ENCODE data around the gene STK35. TPM values are rescaled to one million over a fixed set of nuclear protein-coding genes. Genes with fewer than 3 reads are reported as not detected.

The STK35 gene
- total RNA-seq, 2 experiments from 2014 or later: 15.8 to 16.1 TPM

DNA sequence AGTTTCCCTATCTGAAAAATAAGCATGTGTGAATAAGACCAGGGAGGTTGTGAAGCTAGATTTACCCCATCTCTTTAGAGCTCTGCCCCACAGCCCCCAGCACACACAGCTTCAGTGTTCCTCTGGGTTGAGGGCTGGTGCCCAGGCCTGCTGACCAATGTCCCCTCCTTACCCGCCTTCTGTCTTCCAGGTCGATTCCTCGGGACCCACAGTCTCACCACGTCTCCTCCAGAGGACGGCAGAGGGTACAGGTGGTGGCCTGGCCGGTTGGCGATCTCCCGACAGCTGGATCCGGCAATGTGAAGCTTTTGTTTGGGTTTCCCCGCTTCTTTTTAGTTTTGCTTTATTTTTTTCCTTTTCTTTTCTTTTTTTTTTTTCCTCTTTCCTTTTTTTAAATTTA, 42.0 kb downstream of the STK35 start:
- Mint-ChIP-seq H3K27me3 (no peaks in the 10 kb centered on the region), H3K4me3 (no peak overlapping the region), H3K36me3 (ENCODE audit: low read depth) (peaks cover 3% of the 10 kb centered on the region), H3K4me1 (peaks cover 3% of the 10 kb centered on the region), H3K9me3 (no peaks in the 10 kb centered on the region), H3K27ac (peak overlapping the region; percentile 42)
- POLR2A ChIA-PET: no interaction called here
- CTCF ChIA-PET: interaction anchor here (1.5 kb wide), 1 partner anchor 50 kb away, joined by 4 read pairs; no protein-coding TSS in a partner anchor
- no peak for DNase-seq

DNA sequence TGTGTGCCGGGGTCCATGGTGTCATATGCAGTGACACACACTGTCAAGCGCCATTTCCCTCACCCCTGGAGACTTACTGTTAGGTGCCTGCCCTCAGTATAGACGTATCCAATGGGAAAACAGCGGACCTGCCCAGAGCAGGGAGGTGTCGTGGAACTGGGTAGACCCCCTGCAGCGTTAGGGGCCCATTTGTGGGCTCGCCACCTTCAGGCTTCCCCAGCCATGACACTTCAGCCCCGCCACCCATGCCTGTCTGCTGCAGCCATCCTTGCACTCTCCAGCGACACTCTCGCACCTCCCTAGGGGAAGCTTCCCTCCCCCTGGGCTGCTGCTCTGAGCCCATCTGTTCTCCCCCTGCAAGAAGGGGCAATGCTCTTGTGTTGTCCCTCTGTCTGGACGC, 43.2 kb downstream of the STK35 start:
- Mint-ChIP-seq H3K36me3 (ENCODE audit: low read depth) (no peaks in the 10 kb centered on the region), H3K4me1 (peaks cover 3% of the 10 kb centered on the region), H3K27me3 (no peaks in the 10 kb centered on the region), H3K9me3 (no peaks in the 10 kb centered on the region), H3K4me3 (no peak overlapping the region), H3K27ac (no peak overlapping the region)
- CTCF ChIA-PET: interaction anchor here (0.6 kb wide), 1 partner anchor 16 kb away, joined by 3 read pairs; no protein-coding TSS in a partner anchor
- POLR2A ChIA-PET: no interaction called here
- DNase-seq: no peak

DNA sequence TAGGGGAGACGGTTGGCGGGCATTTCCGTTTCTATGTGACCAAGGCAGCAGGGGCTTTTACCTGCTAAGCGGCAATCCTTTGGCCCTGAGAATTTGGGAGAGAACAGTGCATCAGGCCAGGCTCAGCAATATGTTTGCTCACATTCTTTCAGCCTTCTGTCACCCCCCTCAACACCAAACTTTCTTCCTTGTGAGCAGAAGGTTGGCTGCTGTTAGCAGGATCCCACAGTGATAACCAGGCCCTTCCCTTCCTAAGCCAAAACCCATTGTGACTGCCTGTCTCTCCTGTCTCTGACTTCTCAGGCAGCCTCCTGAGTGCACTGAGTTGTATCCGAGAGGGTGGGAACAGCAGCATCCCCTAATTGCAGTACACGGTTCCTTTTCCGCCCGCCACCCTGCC, 43.7 kb downstream of the STK35 start:
- no peak overlapping the region for H3K4me3 Mint-ChIP-seq
- H3K9me3 Mint-ChIP-seq: no peaks in the 10 kb centered on the region
- peaks cover 3% of the 10 kb centered on the region for H3K4me1 Mint-ChIP-seq
- CTCF ChIA-PET: no interaction called here
- DNase-seq: no peak
- no peaks in the 10 kb centered on the region for H3K36me3 Mint-ChIP-seq (ENCODE audit: low read depth)
- POLR2A ChIA-PET: no interaction called here
- no peaks in the 10 kb centered on the region for H3K27me3 Mint-ChIP-seq
- H3K27ac Mint-ChIP-seq: no peak overlapping the region

DNA sequence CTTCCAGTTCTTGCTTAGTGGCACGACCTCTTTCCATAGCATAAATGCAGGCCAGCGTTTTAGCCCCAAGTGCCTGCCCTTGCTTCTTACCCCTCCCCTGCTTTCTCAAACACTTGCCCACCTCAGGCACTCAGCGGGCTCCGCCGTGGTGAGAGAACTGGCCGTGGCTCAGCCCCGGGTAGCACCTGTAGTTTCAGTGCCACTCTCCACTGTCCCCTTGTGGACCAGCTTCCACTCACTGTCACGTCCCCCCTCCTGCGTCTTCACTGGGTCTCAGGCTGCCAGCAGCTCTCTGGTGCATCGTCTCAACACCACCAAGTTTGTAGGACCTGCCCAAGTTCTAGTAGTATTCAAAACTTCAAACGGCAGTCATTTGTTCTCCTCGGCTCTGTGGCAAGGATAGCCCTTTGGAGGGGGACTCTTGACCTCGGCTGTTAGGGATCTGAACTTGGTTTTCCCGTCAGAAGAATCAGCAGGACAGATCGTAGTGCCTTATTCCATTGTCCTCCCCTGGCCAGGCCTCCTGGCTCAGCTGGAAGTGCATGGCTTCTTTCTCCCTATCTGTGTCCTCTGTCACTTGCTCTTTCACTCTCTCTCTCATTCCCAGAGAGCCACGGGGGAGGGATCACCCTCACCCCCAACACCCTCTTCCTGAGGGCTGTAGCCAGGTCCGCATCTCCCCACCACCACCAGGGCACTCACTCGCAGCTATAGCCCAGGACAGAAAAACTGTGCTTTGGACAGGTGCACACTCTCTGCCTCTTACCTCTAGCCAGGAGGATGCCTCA, 44.6 kb downstream of the STK35 start:
- POLR2A ChIA-PET: no interaction called here
- CTCF ChIA-PET: no interaction called here
- H3K27me3 Mint-ChIP-seq: no peaks in the 10 kb centered on the region
- H3K36me3 Mint-ChIP-seq (ENCODE audit: low read depth): no peaks in the 10 kb centered on the region
- no peak for DNase-seq
- H3K4me1 Mint-ChIP-seq: no peaks in the 10 kb centered on the region
- H3K4me3 Mint-ChIP-seq: no peak overlapping the region
- no peaks in the 10 kb centered on the region for H3K9me3 Mint-ChIP-seq
- no peak overlapping the region for H3K27ac Mint-ChIP-seq

DNA sequence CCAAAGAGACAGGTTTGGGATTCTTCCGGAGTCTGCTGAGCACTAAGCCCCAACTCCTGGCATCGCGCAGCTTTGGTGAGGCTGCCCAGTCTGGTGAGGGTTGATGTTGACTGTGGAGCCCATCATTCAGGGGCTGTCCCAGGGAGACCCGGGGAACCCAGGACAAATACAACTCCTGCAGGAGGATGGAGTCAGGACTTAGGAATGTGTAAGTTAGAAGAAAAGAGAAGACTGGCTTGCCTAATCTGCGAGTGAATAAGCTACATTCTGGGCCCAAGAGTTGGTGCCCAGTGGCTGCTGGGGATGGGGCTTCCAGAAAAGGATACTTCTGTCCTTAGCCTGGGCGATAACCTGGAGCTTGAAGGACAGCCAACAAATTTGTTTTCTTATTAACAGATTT, 47.9 kb downstream of the STK35 start:
- Mint-ChIP-seq H3K27ac (no peak overlapping the region), H3K9me3 (no peaks in the 10 kb centered on the region), H3K27me3 (no peaks in the 10 kb centered on the region), H3K36me3 (ENCODE audit: low read depth) (no peaks in the 10 kb centered on the region), H3K4me1 (no peaks in the 10 kb centered on the region), H3K4me3 (no peak overlapping the region)
- DNase-seq: no peak
- ChIA-PET POLR2A (no interaction called here), CTCF (interaction anchor here (1.3 to 1.4 kb wide), 3 partner anchors 10 to 28 kb away, joined by 3 read pairs; no protein-coding TSS in a partner anchor)

DNA sequence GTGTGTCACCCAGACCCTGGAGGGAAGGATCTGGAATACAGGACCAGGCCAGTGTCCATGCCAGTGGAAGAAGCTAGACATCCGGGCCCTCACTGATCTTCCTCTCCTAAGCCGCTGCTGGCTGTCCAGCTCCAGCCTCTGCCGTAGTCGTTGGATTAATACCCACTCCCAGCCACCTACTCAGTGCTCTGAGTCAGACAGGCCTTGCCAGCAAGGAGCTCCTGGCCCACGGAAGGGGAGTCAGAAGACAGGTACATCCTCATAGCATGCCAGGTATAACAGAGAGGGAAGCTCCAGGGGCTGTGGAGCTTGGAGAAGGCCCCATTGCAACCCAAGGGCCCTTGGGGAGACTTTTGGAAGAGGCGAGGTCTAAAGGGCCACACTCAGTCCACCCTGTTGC, 49.0 kb downstream of the STK35 start:
- no peaks in the 10 kb centered on the region for H3K9me3 Mint-ChIP-seq
- no peaks in the 10 kb centered on the region for H3K27me3 Mint-ChIP-seq
- POLR2A ChIA-PET: no interaction called here
- H3K27ac Mint-ChIP-seq: no peak overlapping the region
- DNase-seq: no peak
- CTCF ChIA-PET: interaction anchor here (0.9 kb wide), 1 partner anchor 17 kb away, joined by 3 read pairs; no protein-coding TSS in a partner anchor
- no peaks in the 10 kb centered on the region for H3K36me3 Mint-ChIP-seq (ENCODE audit: low read depth)
- no peaks in the 10 kb centered on the region for H3K4me1 Mint-ChIP-seq
- no peak overlapping the region for H3K4me3 Mint-ChIP-seq

DNA sequence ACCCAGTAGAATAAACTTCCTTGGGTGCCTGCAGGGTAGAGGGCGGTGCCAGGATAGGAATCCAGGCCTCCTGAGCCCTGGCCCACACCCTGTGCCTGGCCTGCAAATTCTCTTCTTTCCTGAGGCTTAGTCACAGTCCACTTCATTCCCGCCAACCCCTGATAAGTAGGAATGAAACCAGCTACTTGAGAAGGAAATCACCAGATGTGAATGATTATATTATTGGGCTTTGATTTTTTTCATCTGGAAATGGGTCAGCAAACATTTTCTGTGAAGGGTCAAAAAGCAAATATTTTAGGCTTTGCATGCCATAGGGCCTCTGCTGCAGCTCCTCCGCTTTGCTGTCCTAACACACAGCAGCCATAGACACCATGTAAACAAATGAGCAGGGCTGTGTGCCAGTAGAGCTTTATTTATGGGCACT, 50.2 kb downstream of the STK35 start:
- ChIA-PET POLR2A (no interaction called here), CTCF (no interaction called here)
- Mint-ChIP-seq H3K27ac (no peak overlapping the region), H3K9me3 (no peaks in the 10 kb centered on the region), H3K27me3 (no peaks in the 10 kb centered on the region), H3K4me1 (no peaks in the 10 kb centered on the region), H3K4me3 (no peak overlapping the region), H3K36me3 (ENCODE audit: low read depth) (no peaks in the 10 kb centered on the region)
- no peak for DNase-seq

DNA sequence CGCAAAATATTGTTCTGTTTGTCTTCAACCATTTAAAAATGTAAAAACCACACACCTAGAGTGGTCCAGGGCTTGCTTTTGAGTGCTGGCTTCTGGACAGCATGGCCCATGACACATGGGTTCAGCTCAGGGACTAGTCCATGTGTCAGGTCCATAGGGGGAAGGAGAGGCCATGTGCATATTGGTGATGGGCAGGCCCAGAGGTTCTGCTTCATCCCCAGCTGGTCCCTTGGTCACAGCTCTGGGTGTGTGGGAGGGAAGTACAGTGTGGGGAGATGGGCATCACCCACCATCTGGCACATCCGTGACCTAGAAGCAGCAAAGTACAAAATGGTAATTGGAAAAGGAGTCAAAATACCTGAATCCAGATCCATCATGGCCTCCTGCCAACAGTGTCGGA, 50.7 kb downstream of the STK35 start:
- Mint-ChIP-seq H3K4me3 (no peak overlapping the region), H3K4me1 (no peaks in the 10 kb centered on the region), H3K9me3 (no peaks in the 10 kb centered on the region), H3K36me3 (ENCODE audit: low read depth) (no peaks in the 10 kb centered on the region), H3K27me3 (no peaks in the 10 kb centered on the region), H3K27ac (no peak overlapping the region)
- DNase-seq: no peak
- POLR2A ChIA-PET: no interaction called here
- CTCF ChIA-PET: no interaction called here

DNA sequence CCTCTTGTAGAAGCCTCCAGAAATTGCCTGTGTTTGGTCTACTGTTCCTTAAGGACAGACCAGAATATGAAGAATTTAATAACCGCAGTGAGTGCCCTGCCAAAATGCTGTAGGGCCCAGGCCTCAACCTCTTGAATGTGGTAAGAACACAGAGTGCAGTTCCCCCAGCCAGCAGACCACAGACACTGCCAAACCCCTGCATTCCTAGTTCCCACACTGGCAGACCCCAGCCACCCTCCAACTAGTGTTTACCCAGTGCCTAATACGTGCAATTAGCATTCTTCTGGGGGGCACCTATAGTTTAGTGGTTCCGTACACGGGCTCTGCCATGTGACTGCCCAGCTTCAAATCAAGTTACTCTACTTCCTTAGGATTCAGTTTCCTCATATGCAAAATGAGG, 51.7 kb downstream of the STK35 start:
- DNase-seq: no peak
- ChIA-PET POLR2A (no interaction called here), CTCF (interaction anchor here (1.9 kb wide), 1 partner anchor 12 kb away, joined by 5 read pairs; no protein-coding TSS in a partner anchor)
- no peaks in the 10 kb centered on the region for H3K4me1 Mint-ChIP-seq
- no peaks in the 10 kb centered on the region for H3K36me3 Mint-ChIP-seq (ENCODE audit: low read depth)
- no peak overlapping the region for H3K27ac Mint-ChIP-seq
- no peak overlapping the region for H3K4me3 Mint-ChIP-seq
- no peaks in the 10 kb centered on the region for H3K27me3 Mint-ChIP-seq
- H3K9me3 Mint-ChIP-seq: no peaks in the 10 kb centered on the region

DNA sequence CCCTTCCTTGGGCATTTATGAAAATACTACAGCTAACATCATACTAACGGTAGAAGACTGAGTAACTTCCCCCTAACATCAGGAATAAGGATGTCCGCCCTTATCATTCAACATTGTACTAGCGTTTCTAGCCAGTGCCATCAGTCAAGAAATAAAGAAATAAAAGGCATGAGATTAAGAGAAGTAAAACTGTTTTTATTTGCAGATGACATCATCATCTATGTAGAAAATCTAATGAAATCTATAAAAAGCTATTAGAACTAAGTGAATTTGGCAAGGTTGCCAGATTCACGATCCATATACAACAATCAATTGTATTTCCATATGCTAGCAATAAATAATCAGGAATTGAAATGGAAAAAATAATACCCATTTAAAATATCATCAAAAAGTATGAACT, 54.6 kb downstream of the STK35 start:
- H3K9me3 Mint-ChIP-seq: no peaks in the 10 kb centered on the region
- ChIA-PET POLR2A (no interaction called here), CTCF (interaction anchor here (0.5 kb wide), 1 partner anchor 73 kb away, joined by 3 read pairs; no protein-coding TSS in a partner anchor)
- no peak overlapping the region for H3K27ac Mint-ChIP-seq
- H3K4me3 Mint-ChIP-seq: no peak overlapping the region
- no peaks in the 10 kb centered on the region for H3K27me3 Mint-ChIP-seq
- no peaks in the 10 kb centered on the region for H3K36me3 Mint-ChIP-seq (ENCODE audit: low read depth)
- no peaks in the 10 kb centered on the region for H3K4me1 Mint-ChIP-seq
- no peak for DNase-seq

DNA sequence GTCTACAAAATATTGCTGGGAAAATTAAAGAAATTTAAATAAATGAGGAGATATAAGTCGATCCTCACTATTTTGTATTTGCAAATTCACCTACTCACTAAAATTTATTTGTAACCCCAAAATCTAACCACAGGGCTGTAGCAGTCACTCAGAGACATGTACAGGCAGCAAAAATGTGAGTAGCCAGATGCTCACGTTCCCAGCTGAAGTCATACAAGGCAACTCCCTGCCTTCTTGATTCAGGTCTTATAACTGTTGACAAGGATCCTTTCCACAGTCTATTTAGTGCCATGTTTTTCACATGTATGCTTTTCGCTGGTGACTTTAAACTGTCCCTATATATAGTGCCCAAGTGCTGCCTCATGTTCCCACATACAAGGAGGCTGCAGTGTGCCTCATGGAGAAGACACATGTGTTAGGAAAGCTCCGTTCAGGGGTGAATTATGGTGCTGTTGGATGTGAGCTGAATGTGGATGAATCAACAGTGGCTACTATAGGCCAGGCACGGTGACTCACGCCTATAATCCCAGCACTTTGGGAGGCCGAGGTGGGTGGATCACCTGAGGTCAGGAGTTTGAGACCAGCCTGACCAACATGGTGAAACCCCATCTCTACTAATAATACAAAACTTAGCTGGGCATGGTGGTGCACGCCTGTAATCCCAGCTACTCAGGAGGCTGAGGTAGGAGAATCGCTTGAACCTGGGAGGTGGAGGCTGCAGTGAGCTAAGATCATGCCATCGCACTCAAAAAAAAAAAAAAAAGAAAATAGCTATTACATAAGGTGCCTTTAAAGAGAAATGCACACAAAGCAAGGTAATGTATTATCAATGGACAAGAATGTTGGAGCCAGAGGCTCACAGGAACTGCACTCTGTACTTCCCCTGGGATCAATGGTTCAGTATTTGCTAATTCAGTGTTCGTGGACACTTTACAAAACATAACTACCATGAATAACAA, 55.3 kb downstream of the STK35 start:
- ChIA-PET CTCF (no interaction called here), POLR2A (no interaction called here)
- no peaks in the 10 kb centered on the region for H3K27me3 Mint-ChIP-seq
- no peaks in the 10 kb centered on the region for H3K4me1 Mint-ChIP-seq
- H3K4me3 Mint-ChIP-seq: no peak overlapping the region
- no peaks in the 10 kb centered on the region for H3K36me3 Mint-ChIP-seq (ENCODE audit: low read depth)
- no peak overlapping the region for H3K27ac Mint-ChIP-seq
- DNase-seq: no peak
- no peaks in the 10 kb centered on the region for H3K9me3 Mint-ChIP-seq

DNA sequence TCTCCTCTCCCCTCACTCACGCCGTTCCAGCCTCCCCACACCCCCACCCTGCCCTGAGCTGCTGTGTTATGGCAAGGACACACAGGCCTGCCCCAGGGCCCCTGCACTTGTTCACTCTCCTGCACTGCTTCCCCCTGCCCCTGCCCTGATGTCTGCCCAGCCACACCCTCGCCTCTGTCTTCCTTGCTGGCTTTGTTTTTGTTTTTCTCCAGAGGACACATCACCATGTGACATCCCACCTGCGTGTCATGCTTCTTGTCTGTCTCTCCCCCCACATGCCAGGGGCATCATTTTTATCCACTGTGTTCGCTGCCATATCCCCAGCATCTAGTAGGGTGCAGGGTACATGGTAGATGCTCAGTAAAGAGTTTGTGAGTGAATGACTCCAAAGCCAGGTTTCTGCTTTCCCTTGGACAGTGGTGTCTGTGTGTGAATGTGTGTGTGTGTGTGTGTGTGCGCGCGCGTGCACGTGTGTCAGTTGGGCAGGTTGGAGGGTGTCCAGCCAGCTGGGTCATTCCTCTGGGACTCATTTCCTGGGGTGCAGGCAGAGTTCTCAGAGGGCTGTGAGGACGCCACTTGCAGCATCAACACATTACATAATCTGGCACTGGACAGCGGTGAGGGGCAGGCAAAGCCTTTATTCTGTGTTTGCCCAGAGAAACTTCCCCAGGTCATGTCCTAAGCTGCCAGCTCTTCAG, 60.6 kb downstream of the STK35 start:
- no peak overlapping the region for H3K4me3 Mint-ChIP-seq
- POLR2A ChIA-PET: no interaction called here
- no peaks in the 10 kb centered on the region for H3K9me3 Mint-ChIP-seq
- H3K36me3 Mint-ChIP-seq (ENCODE audit: low read depth): no peaks in the 10 kb centered on the region
- CTCF ChIA-PET: interaction anchor here (1.2 to 1.8 kb wide), 2 partner anchors 10 to 12 kb away, joined by 5 to 9 read pairs; no protein-coding TSS in a partner anchor
- no peak overlapping the region for H3K27ac Mint-ChIP-seq
- H3K27me3 Mint-ChIP-seq: no peaks in the 10 kb centered on the region
- H3K4me1 Mint-ChIP-seq: no peaks in the 10 kb centered on the region
- no peak for DNase-seq

DNA sequence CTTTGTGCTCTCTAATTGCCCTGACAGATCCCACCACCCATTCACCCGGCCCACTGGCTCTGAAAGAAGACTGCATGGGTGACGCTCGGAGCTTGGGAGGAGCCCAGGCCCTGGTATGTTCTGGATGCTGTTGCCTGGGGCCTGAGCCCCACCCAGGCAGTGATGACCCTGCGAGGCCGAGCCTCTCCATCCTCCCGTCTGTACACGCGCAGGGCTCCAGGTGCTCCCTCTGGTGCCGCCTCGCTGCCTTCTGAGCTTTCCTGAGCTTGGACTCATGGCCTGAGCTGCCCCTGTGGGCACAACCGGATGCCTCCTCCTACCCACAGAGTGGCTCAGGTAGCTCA, 61.2 kb downstream of the STK35 start:
- no peak for DNase-seq
- Mint-ChIP-seq H3K4me1 (no peaks in the 10 kb centered on the region), H3K36me3 (ENCODE audit: low read depth) (no peaks in the 10 kb centered on the region), H3K9me3 (no peaks in the 10 kb centered on the region), H3K27me3 (no peaks in the 10 kb centered on the region), H3K4me3 (no peak overlapping the region), H3K27ac (no peak overlapping the region)
- CTCF ChIA-PET: no interaction called here
- POLR2A ChIA-PET: no interaction called here
